GM12864 (cell line): Measurements from ENCODE around the gene HHAT.
A peak's percentile ranks its signal among the peaks of the same experiment; 100 is the strongest.

Experiments used
- DNase-seq: peaks from one replicate; pipeline ENCODE4 v3.0.0-alpha.2; 2011; ENCODE audit warnings: low read depth
- H3K4me3 ChIP-seq: 2 replicates; pipeline ENCODE4 v1.5.1; 2011; ENCODE audit warnings: mild to moderate bottlenecking, low read depth, low read length, control low read depth
- CTCF ChIP-seq: IDR thresholded peaks from 2 replicates; pipeline ENCODE4 v1.5.1; 2011; ENCODE audit warnings: low read depth, mild to moderate bottlenecking, moderate library complexity, low read length, control low read depth, inconsistent platforms; ENCODE audit errors: missing control alignments

The HHAT gene

DNA sequence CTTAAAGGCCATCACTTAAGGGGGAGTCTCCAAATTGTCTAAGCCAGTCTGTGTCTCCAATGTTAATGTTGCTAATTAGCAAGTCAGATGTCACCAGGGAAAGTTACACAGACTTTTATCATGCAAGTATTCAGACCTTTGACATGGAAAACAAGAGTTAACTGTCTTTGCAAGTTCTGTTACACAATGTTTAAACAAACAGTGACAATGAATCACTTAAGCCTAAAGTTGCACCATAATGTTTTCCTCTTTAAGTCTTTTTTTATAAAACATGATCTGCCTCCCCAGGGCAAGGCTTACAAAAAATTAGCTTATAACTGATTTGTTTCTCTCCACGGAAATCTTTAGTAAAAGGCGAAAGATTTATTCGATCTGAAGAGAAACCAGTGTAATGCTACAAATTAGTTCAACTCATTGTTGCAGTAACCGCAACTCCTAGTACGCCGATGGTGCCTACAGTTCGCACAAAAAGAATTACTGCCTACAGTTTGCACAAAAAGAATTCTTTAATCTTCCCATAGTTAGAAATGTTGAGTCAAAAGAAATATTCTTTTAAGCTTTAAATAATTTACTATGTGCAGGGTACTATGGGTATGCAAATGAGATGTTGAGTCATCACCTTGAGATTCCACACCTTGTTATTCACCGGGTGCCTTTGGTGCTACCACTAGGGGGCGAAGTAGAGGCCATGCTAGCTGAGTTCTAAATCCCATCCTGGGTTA is 45.3 kb downstream of the HHAT start:
- peak; percentile 89 for TF ChIP-seq CTCF
- H3K4me3 ChIP-seq, result no peak overlapping the region
- DNase-seq, result peak; percentile 82

DNA sequence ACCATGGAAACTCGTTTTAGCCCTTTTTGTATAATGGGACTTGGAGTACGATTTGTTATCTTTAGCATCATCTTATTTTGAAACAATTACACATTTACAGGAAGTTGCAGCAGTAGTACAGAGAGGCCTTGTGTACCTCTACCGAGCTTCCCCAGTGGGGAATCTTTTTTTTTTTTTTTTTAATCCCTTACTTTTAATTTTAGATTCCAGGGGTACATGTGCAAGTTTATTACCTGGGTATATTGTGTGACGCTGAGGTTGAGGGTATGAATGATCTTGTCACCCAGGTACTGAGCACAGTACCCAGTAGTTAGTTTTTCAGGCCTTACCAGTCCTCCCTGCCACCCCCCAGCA is 45.9 kb downstream of the HHAT start:
- DNase-seq, result no peak
- H3K4me3 ChIP-seq, result no peak overlapping the region
- no peak for TF ChIP-seq CTCF

- TF ChIP-seq CTCF, result no peak
- no peak overlapping the region for H3K4me3 ChIP-seq
- DNase-seq, result no peak
Observed at GRCh38 chr1:210376836-210377372, 48.2 kb downstream of the HHAT start.

- no peak for TF ChIP-seq CTCF
- DNase-seq, result no peak
- no peak overlapping the region for H3K4me3 ChIP-seq
Observed at GRCh38 chr1:210377731-210378333, 49.1 kb downstream of the HHAT start.

- TF ChIP-seq CTCF, result no peak
- DNase-seq, result no peak
- no peak overlapping the region for H3K4me3 ChIP-seq
Observed at GRCh38 chr1:210378736-210379135, 50.0 kb downstream of the HHAT start.

DNA sequence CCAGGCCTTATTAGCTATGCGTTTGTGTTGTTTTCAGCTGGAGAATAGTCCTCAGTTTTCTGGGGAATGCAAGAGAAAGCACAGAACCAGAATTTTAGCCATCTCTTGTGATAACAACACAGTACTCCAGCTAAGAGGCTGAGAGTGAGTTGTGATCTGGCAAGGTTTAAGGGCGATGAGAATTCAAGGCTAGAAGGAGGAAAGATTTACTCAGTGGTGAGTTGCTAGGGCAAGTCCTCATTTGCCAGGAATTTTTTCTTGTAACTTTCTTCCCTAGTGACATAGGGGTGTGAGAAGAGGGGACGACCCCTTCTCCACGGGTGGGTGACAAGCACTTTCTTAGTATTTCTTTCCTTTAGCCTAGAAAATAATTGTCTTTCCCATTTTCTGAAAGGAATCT is 53.2 kb downstream of the HHAT start:
- no peak overlapping the region for H3K4me3 ChIP-seq
- no peak for DNase-seq
- no peak for TF ChIP-seq CTCF

DNA sequence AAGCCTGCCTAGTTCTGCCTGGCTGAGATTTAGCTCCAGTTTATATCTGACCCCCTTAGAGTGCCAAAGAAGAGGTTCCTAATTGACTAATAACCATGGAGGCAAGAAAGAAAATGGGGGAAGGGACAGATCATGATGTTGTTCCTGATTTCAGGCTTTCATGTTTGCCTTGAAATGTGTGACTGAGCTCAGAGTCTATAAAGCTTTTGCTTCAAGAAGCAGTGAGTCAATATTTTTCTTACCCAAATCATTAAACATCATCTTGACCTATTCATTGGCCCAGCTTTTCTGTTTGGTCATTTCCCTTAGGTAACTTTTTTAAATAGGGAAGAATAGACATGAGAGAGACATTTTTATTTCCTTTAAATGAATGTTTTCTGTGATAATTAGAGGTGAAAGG is 55.9 kb downstream of the HHAT start:
- DNase-seq, result no peak
- H3K4me3 ChIP-seq, result no peak overlapping the region
- no peak for TF ChIP-seq CTCF
